ENCODE measurements around the gene NPFFR1. TPM values are rescaled to one million over a fixed set of nuclear protein-coding genes. Genes with fewer than 3 reads are reported as not detected.
A peak's percentile ranks its signal among the peaks of the same experiment; 100 is the strongest.
"Not testable (repeated sequence)": the region's sequence is repeated elsewhere in the genome, so short reads cannot be mapped to it uniquely, and the experiment has no call there.

Gene NPFFR1
- polyA plus RNA-seq, 1 donor, result 0.31 TPM

DNA sequence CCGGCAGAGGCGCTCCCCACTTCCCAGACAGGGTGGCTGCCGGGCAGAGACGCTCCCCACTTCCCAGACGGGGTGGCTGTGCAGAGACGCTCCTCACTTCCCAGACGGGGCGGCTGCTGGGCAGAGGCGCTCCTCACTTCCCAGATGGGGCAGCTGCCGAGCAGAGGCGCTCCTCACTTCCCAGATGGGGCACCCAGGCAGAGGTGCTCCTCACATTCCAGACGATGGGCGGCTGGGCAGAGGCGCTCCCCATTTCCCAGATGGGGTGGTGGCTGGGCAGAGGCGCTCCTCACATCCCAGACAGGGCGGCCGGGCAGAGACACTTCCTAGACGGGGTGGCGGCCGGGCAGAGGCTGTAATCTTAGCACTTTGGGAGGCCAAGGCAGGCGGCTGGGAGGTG is 43.8 kb downstream of the NPFFR1 start:
- WGBS (ENCODE audit: insufficient coverage, low lambda C conversion rate), result no CpG with 5 or more reads among the region's 21 CpGs

DNA sequence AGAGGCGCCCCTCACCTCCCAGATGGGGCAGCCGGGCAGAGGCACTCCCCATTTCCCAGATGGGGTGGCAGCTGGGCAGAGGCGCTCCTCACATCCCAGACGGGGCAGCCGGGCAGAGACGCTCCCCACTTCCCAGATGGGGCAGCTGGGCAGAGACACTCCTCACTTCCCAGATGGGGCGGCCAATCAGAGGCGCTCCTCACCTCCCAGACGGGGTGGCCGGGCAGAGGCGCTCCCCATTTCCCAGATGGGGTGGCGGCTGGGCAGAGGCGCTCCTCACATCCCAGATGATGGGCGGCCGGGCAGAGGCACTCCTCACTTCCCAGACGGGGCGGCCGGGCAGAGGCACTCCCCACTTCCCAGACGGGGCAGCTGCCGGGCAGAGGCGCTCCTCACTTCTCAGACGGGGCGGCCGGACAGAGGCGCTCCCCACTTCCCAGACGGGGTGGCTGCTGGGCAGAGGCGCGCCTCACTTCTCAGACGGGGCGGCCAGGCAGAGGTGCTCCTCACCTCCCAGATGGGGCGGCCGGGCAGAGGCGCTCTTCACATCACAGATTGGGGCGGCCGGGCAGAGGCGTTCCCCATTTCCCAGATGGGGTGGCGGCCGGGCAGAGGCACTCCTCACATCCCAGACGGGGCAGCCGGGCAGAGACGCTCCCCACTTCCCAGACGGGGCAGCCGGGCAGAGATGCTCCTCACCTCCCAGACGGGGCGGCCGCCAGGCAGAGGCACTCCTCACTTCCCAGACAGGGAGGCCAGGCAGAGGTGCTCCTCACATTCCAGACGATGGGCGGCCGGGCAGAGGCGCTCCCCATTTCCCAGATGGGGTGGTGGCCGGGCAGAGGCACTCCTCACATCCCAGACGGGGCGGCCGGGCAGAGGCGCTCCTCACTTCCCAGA is 44.5 kb downstream of the NPFFR1 start:
- not testable (repeated sequence) for H3K4me3 ChIP-seq (ENCODE audit: low read length); H3K36me3 ChIP-seq (ENCODE audit: control insufficient read depth, insufficient read depth, low read length); DNase-seq; H3K27ac ChIP-seq (ENCODE audit: low read length); H3K27me3 ChIP-seq (ENCODE audit: control insufficient read depth, insufficient read depth, low read length)
- Histone ChIP-seq H3K4me1 (ENCODE audit: control insufficient read depth, insufficient read depth, low read length) (peaks cover 12% of the 10 kb centered on the region), H3K9me3 (ENCODE audit: control insufficient read depth, low read depth, low read length) (peaks cover 22% of the 10 kb centered on the region)
- WGBS (ENCODE audit: insufficient coverage, low lambda C conversion rate), result no CpG with 5 or more reads among the region's 55 CpGs

More for the DNA sequence above, 43.8 kb downstream of the NPFFR1 start:
- H3K4me3 ChIP-seq (ENCODE audit: low read length); H3K36me3 ChIP-seq (ENCODE audit: control insufficient read depth, insufficient read depth, low read length); H3K27me3 ChIP-seq (ENCODE audit: control insufficient read depth, insufficient read depth, low read length); H3K4me1 ChIP-seq (ENCODE audit: control insufficient read depth, insufficient read depth, low read length); DNase-seq; H3K27ac ChIP-seq (ENCODE audit: low read length): not testable (repeated sequence)
- H3K9me3 ChIP-seq (ENCODE audit: control insufficient read depth, low read depth, low read length), result peaks cover 22% of the 10 kb centered on the region

DNA sequence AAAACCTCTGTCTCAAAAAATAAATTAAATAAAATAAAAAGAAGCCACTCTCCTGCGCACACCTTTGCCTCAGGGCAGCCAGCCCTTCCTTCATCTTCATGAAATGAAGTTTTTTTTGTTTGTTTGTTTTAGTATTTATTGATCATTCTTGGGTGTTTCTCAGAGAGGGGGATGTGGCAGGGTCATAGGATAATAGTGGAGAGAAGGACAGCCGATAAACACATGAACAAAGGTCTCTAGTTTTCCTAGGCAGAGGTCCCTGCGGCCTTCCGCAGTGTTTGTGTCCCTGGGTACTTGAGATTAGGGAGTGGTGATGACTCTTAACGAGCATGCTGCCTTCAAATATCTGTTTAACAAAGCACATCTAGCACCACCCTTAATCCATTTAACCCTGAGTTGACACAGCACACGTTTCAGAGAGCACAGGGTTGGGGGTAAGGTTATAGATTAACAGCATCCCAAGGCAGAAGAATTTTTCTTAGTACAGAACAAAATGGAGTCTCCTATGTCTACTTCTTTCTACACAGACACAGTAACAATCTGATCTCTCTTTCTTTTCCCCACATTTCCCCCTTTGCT is 45.8 kb downstream of the NPFFR1 start:
- peaks cover 15% of the 10 kb centered on the region for H3K4me1 ChIP-seq (ENCODE audit: control insufficient read depth, insufficient read depth, low read length)
- H3K9me3 ChIP-seq (ENCODE audit: control insufficient read depth, low read depth, low read length), result peaks cover 22% of the 10 kb centered on the region
- DNase-seq; H3K4me3 ChIP-seq (ENCODE audit: low read length); H3K27ac ChIP-seq (ENCODE audit: low read length); H3K36me3 ChIP-seq (ENCODE audit: control insufficient read depth, insufficient read depth, low read length); H3K27me3 ChIP-seq (ENCODE audit: control insufficient read depth, insufficient read depth, low read length): not testable (repeated sequence)
- WGBS (ENCODE audit: insufficient coverage, low lambda C conversion rate), result 100% methylated on average over 1 of the region's 6 CpGs

DNA sequence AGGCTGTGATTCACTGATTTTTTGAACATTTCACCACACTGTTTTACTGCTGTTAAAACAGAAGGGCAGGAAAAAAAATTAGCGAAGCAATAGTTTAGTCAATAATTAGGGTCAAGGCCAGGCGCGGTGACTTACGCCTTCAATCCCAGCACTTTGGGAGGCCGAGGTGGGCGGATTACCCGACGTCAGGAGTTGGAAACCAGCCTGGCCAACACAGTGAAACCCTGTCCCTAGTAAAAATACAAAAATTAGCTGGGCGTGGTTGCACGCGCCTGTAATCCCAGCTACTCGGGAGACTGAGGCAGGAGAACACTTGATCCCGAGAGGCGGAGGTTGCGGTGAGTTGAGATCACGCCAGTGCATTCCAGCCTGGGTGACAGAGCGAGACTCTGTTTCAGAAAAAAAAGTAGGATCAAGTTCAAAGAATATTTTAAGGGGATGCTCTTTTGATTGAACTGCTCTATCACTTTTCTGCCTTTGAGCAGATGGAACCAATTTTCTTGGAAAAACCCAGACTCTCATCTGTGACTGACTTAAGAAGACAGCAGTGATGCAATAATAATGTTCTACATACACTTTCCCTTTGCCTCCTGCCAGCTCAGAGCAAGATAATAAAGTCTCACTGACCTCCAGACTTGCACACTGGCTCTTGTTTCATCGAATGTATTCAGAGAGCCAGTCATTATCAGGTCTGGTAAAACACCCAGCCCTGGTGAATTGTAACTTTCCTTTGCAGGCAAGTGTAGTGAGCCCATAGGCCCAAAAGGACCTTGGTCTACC is 48.9 kb downstream of the NPFFR1 start:
- peaks cover 15% of the 10 kb centered on the region for H3K4me1 ChIP-seq (ENCODE audit: control insufficient read depth, insufficient read depth, low read length)
- H3K27ac ChIP-seq (ENCODE audit: low read length), result peak overlapping the region; percentile 48
- peak; percentile 74 to 88 for DNase-seq
- H3K4me3 ChIP-seq (ENCODE audit: low read length), result no peak overlapping the region
- 67% methylated on average over 1 of the region's 18 CpGs for WGBS (ENCODE audit: insufficient coverage, low lambda C conversion rate)
- no peaks in the 10 kb centered on the region for H3K36me3 ChIP-seq (ENCODE audit: control insufficient read depth, insufficient read depth, low read length)
- H3K27me3 ChIP-seq (ENCODE audit: control insufficient read depth, insufficient read depth, low read length), result no peaks in the 10 kb centered on the region
- H3K9me3 ChIP-seq (ENCODE audit: control insufficient read depth, low read depth, low read length), result peaks cover 14% of the 10 kb centered on the region

DNA sequence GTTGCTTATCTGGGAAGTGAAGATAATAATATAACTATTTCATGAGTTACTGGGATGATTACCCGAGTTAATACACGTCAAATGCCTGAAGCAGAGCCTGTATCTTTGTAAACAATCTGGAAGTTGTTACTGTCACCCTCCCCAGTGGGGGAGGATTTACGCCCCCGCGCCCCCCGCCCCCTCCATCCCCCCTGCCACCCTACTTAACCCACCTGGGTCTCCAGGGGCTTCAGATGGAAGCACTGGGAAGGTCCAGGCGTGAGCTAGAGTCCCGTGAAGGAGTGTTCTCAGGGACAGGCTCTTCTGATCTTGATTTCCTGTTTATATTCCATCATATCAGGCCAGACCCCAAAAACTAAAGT is 49.9 kb downstream of the NPFFR1 start:
- H3K36me3 ChIP-seq (ENCODE audit: control insufficient read depth, insufficient read depth, low read length), result peaks cover 4% of the 10 kb centered on the region
- peaks cover 18% of the 10 kb centered on the region for H3K4me1 ChIP-seq (ENCODE audit: control insufficient read depth, insufficient read depth, low read length)
- peak overlapping the region; percentile 96 for H3K27ac ChIP-seq (ENCODE audit: low read length)
- no peaks in the 10 kb centered on the region for H3K27me3 ChIP-seq (ENCODE audit: control insufficient read depth, insufficient read depth, low read length)
- DNase-seq, result no peak
- peak overlapping the region; percentile 56 for H3K4me3 ChIP-seq (ENCODE audit: low read length)
- peaks cover 5% of the 10 kb centered on the region for H3K9me3 ChIP-seq (ENCODE audit: control insufficient read depth, low read depth, low read length)
- WGBS (ENCODE audit: insufficient coverage, low lambda C conversion rate), result no CpG with 5 or more reads among the region's 8 CpGs

DNA sequence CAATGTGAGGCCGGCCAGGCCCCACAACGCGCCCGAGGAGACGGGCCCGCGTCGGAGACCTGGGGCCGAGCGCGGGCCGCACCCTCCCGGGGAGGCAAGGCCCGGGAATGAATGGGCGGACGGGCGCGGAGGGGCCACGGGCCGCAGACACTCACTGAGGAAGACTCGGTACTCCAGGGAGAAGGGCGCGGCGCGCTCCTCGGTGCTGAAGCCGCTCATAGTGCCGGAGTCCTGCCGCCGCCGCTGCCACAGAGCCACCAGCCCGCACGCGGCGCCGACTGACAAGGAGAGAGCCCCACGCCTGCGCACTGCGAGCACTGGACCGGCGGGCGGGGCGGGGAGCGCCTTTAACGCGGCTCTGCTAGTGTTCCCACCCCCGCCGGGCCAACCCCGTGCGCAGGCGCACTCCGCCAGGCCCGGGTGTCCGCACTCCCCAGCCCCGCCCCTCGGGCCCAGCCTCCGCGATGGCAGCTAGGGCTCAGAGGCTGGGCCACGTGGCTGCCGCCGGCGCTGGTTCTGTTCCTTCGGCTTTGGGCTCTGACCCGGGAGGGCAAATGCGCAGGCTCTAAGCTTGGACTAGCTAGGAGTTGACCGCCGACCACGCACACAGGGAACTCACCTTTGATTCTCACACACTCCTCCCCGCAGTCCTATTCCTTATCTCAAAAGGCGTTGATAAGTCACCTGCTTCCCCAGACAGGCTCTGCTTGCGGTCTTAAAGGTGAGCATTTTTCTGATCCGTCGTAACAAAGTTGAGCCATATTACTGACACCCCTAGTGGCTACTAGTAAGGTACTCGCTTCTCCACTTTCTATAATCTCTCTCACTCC is 50.5 kb downstream of the NPFFR1 start, which contains the start of gene PPA1:
Gene PPA1 (minus strand): TSS at position 321 of the 830 bp plus-strand sequence. CDS start 102 bp downstream, at position 219.
- H3K4me3 ChIP-seq (ENCODE audit: low read length), result peak within 1 kb of the TSS; percentile 82
- peaks cover 24% of the 10 kb centered on the region for H3K4me1 ChIP-seq (ENCODE audit: control insufficient read depth, insufficient read depth, low read length)
- WGBS (ENCODE audit: insufficient coverage, low lambda C conversion rate), result no CpG with 5 or more reads among the region's 74 CpGs
- DNase-seq, result peak; percentile 98 to 99
- no peaks in the 10 kb centered on the region for H3K27me3 ChIP-seq (ENCODE audit: control insufficient read depth, insufficient read depth, low read length)
- no peaks in the 10 kb centered on the region for H3K9me3 ChIP-seq (ENCODE audit: control insufficient read depth, low read depth, low read length)
- H3K27ac ChIP-seq (ENCODE audit: low read length), result peak within 1 kb of the TSS; percentile 96
- peaks cover 4% of the 10 kb centered on the region for H3K36me3 ChIP-seq (ENCODE audit: control insufficient read depth, insufficient read depth, low read length)

DNA sequence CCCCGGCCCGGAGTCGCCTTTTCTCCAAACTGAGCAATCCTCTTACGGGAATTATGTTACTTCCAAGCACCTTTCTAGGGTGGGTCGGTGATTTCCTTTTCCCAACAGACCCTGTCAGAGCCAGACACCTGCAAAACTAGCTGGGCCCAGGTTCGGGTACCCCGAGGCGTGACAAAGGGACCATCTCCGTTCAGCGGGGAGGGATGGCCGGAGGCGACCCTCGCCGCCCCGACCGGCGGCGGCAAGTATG is 51.0 kb downstream of the NPFFR1 start:
- no CpG with 5 or more reads among the region's 18 CpGs for WGBS (ENCODE audit: insufficient coverage, low lambda C conversion rate)
- Histone ChIP-seq H3K4me1 (ENCODE audit: control insufficient read depth, insufficient read depth, low read length) (peaks cover 26% of the 10 kb centered on the region), H3K27me3 (ENCODE audit: control insufficient read depth, insufficient read depth, low read length) (no peaks in the 10 kb centered on the region), H3K9me3 (ENCODE audit: control insufficient read depth, low read depth, low read length) (no peaks in the 10 kb centered on the region), H3K4me3 (ENCODE audit: low read length) (peak overlapping the region; percentile 82), H3K27ac (ENCODE audit: low read length) (peak overlapping the region; percentile 96), H3K36me3 (ENCODE audit: control insufficient read depth, insufficient read depth, low read length) (peaks cover 4% of the 10 kb centered on the region)
- DNase-seq, result no peak

DNA sequence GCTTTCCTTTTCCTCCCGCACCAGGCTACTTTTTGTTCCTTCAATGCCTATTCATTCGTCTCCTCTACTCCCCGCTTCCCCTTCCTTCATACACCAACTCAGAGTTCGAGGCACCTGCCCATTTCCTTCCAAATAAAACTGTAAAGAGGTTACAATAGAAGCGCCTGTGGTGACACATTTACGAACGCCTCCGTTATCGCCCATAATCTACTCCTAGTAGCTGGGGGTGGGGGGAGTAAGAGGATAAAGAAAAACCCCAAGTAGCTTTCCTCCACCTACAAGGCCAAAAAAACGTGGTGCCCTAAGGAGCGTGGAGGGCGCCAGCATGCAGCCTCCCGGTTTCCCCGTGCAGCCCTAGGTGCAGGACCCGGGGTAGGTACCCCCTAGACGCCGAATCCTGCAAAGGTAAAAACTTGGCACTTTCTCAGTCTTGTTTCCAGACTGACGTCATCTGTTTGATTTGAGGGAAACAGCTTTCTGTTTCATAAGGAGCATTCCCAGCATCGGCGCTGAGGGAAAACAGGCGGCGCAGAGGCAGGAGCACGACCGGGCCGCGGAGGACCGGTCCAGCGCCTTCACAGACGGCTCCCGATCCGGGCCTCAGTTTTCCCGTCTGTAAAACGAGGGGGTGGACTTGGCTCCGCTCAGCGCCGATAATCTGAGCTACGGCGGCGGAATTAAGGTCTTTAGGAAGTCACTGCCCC is 51.5 kb downstream of the NPFFR1 start:
- H3K9me3 ChIP-seq (ENCODE audit: control insufficient read depth, low read depth, low read length), result no peaks in the 10 kb centered on the region
- H3K4me1 ChIP-seq (ENCODE audit: control insufficient read depth, insufficient read depth, low read length), result peaks cover 31% of the 10 kb centered on the region
- peak; percentile 71 to 90 for DNase-seq
- H3K27ac ChIP-seq (ENCODE audit: low read length), result peak overlapping the region; percentile 96
- H3K36me3 ChIP-seq (ENCODE audit: control insufficient read depth, insufficient read depth, low read length), result peaks cover 4% of the 10 kb centered on the region
- H3K27me3 ChIP-seq (ENCODE audit: control insufficient read depth, insufficient read depth, low read length), result no peaks in the 10 kb centered on the region
- WGBS (ENCODE audit: insufficient coverage, low lambda C conversion rate), result 5% methylated on average over 4 of the region's 39 CpGs
- peak overlapping the region; percentile 82 for H3K4me3 ChIP-seq (ENCODE audit: low read length)

DNA sequence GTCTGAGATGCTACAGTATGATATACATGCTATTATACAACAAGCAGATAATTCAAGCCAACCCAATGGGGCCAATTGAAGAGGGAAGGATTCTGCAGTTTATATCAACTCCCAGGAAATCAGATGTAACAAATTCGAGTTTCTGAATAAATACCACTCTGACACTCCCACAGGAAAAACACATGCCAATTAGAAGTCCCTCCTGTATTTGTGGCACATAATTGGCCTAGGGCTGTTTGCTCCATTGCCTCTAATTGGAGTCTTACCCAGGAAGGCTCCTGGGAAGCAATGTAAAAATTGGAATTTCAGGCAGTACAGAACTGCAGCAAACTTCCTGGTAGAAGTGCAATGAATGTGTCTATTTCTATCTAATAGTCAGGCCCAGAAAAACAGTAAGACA is 55.3 kb downstream of the NPFFR1 start:
- no peaks in the 10 kb centered on the region for H3K9me3 ChIP-seq (ENCODE audit: control insufficient read depth, low read depth, low read length)
- WGBS (ENCODE audit: insufficient coverage, low lambda C conversion rate), result no CpG with 5 or more reads among the region's 1 CpG

More for the DNA sequence above, 55.3 kb downstream of the NPFFR1 start:
- Histone ChIP-seq H3K27me3 (ENCODE audit: control insufficient read depth, insufficient read depth, low read length) (no peaks in the 10 kb centered on the region), H3K4me1 (ENCODE audit: control insufficient read depth, insufficient read depth, low read length) (peaks cover 20% of the 10 kb centered on the region), H3K36me3 (ENCODE audit: control insufficient read depth, insufficient read depth, low read length) (peaks cover 4% of the 10 kb centered on the region), H3K4me3 (ENCODE audit: low read length) (no peak overlapping the region), H3K27ac (ENCODE audit: low read length) (peak overlapping the region; percentile 86)
- no peak for DNase-seq

Data from large intestine (tissue), 3 donors.